H1 (cell line): ENCODE data around the gene KCNIP2. TPM values are rescaled to one million over a fixed set of nuclear protein-coding genes. Genes with fewer than 3 reads are reported as not detected.
A peak's percentile ranks its signal among the peaks of the same experiment; 100 is the strongest.

Experiments
- BRCA1 ChIP-seq: IDR thresholded peaks from 2 replicates; pipeline ENCODE4 v1.6.1; 2012; ENCODE audit warnings: low read depth, low read length, improper control_type of control experiment
- CBX5 ChIP-seq: fragments of 300-800, 300-1000 bp; sonication (generic); IDR thresholded peaks from 2 replicates; pipeline ENCODE4 v1.7.1; 2016; ENCODE audit warnings: antibody characterized with exemption, low read length, low read depth
- CEBPB ChIP-seq: IDR thresholded peaks from 2 replicates; pipeline ENCODE4 v1.6.1; 2012; ENCODE audit warnings: low read depth, low read length
- CTBP2 ChIP-seq: IDR thresholded peaks from 2 replicates; pipeline ENCODE4 v1.7.0; 2011; ENCODE audit warnings: borderline replicate concordance, mild to moderate bottlenecking, moderate library complexity, mixed read lengths, low read length; ENCODE audit not compliant: insufficient read depth, insufficient read length
- EP300 ChIP-seq, 2 experiments: IDR thresholded peaks; 1 replicate in 1 of 2; 2 replicates in 1 of 2; pipeline ENCODE4 v1.6.1; 2011 to 2012; ENCODE audit warnings: low read depth in 2 of 2, low read length in 2 of 2, mild to moderate bottlenecking in 2 of 2, borderline replicate concordance in 1 of 2, inconsistent platforms in 1 of 2, moderate library complexity in 1 of 2
- JUN ChIP-seq: IDR thresholded peaks from 2 replicates; pipeline ENCODE4 v1.6.1; 2011; ENCODE audit warnings: low read depth, mild to moderate bottlenecking, improper control_type of control experiment, low read length
- KDM1A ChIP-seq: fragments of 200-600, 300-600 bp; sonication (generic); IDR thresholded peaks from 2 replicates; pipeline ENCODE4 v1.7.1; 2016; ENCODE audit warnings: mild to moderate bottlenecking, low read length, borderline replicate concordance
- KDM5A ChIP-seq: fragments of 200-600 bp; IDR thresholded peaks from 2 replicates; pipeline ENCODE4 v1.7.1; 2012; ENCODE audit warnings: mild to moderate bottlenecking, low read length, inconsistent platforms, mixed read lengths
- POLR2AphosphoS5 ChIP-seq: IDR thresholded peaks from 2 replicates; pipeline ENCODE4 v1.6.1; 2011; ENCODE audit warnings: low read depth, low read length
- RNF2 ChIP-seq: fragments of 200-900, 300-1000 bp; sonication (generic); IDR thresholded peaks from 2 replicates; pipeline ENCODE4 v1.7.1; 2016; ENCODE audit warnings: borderline replicate concordance, low read depth, mild to moderate bottlenecking, antibody characterized with exemption, low read length; ENCODE audit not compliant: poor library complexity, severe bottlenecking; ENCODE audit errors: missing control alignments
- SAP30 ChIP-seq: fragments of 300-600 bp; sonication (generic); IDR thresholded peaks from 2 replicates; pipeline ENCODE4 v1.7.1; 2012; ENCODE audit warnings: low read length, moderate library complexity, mild to moderate bottlenecking, inconsistent platforms; ENCODE audit not compliant: insufficient read depth, insufficient replicate concordance
- SP1 ChIP-seq: IDR thresholded peaks from 2 replicates; pipeline ENCODE4 v1.6.1; 2011; ENCODE audit warnings: low read depth, low read length
- SP2 ChIP-seq: IDR thresholded peaks from 2 replicates; pipeline ENCODE4 v1.6.1; 2012; ENCODE audit warnings: mild to moderate bottlenecking, low read length, inconsistent platforms
- SRF ChIP-seq: IDR thresholded peaks from 2 replicates; pipeline ENCODE4 v1.6.1; 2011; ENCODE audit warnings: mild to moderate bottlenecking, low read depth, low read length, moderate library complexity
- TCF12 ChIP-seq: IDR thresholded peaks from 2 replicates; pipeline ENCODE4 v1.6.1; 2011; ENCODE audit warnings: low read depth, mild to moderate bottlenecking, low read length
- ZNF274 ChIP-seq: IDR thresholded peaks from 2 replicates; pipeline ENCODE4 v1.7.0; 2012; ENCODE audit warnings: low read length, borderline replicate concordance; ENCODE audit errors: extremely low read depth
- polyA plus RNA-seq, 7 experiments: library from polyadenylated mRNA; depleted of rRNA in 3 of 7; stranded (reverse) in 5 of 7; unstranded in 2 of 7; fragments of >200 nt in 5 of 7; fragments of 200-250 nt in 2 of 7; gene quantifications; 1 replicate in 5 of 7; 2 replicates in 1 of 7; 4 replicates in 1 of 7; pipeline versions ENCODE4 v1.2.1 to v1.2.3, GENCODE V29; 2011 to 2013; ENCODE audit warnings: missing spikeins in 2 of 7, mixed read lengths in 2 of 7
- total RNA-seq: library from RNA; stranded (reverse); fragmentation: NEBNext Ultra II Directional; extraction: Animal tissue kit (Norgen Biotek cat#: 25700); gene quantifications from 2 replicates; pipeline ENCODE4 v1.2.1, GENCODE V29; 2021
- TF ChIP-seq, protein P1 (sequence below): IDR thresholded peaks from 2 replicates; pipeline ENCODE4 v1.6.1; 2012; ENCODE audit warnings: inconsistent platforms
- TF ChIP-seq, protein P2 (sequence below): IDR thresholded peaks from 2 replicates; pipeline ENCODE4 v1.6.1; 2012; ENCODE audit warnings: inconsistent platforms
- TF ChIP-seq, protein P3 (sequence below): IDR thresholded peaks from 2 replicates; pipeline ENCODE4 v1.6.1; 2012; ENCODE audit warnings: low read length, inconsistent platforms

KCNIP2 gene
- total and polyA plus RNA-seq, 2 of the 8 experiments (the other 6 are each of a cell fraction or from before 2014, with no cell fraction given), result 2.7 to 6.0 TPM

DNA sequence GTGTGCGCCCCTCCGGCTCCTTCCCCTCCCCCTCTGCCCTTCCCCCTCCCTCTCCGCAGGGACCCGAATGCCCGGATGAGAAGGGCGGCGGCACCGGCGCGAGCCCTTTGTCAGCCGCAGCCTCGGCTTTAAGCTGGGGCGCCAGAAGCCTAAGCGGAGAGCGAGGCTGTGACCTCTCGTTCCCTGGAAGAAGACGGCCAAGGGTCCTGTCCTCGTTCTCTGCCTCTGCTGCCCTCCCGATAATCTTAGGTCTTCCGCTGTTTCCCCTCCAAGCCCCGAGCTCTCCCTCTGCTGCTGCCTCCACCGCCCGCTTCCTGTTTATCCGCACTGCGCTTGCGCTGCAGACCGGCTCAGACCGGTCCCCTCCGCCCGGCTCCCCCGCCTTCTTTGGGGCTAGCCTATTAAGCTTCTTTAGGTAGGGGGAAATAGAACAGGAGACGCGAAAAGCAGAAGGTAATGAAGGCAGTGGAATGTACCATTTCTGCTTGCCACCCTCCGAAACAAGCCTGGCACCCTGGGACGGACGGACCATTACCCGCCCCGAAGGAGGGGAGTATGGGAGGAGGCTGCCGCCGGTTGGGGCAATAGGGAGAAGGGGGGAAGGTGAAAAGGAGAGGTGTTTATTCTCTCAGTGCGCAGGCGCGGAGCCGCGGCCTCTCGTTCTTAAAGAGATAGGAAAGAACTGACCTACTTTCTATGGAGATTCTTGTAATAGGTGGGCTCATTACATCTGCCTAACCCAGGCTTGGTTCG, 25.3 kb downstream of the KCNIP2 start, which contains the start of gene OGA (continued):
- TF ChIP-seq KDM5A (0 out of 2 replicates have a peak, but pooled peaks have one; percentile 13), SRF (no peak), CTBP2 (no peak), RNF2 (no peak), CBX5 (no peak), JUN (peak; percentile 84), SP1 (peak; percentile 95), BRCA1 (peak; percentile 49; the same call in 1 of the 2 replicates), EP300 (IDR thresholded peaks at IDR 0.05; ENCODE audit: borderline replicate concordance in 1 of 2, low read depth in 2 of 2, low read length in 2 of 2) (peak in 1 of 2 experiments; percentile 100; a peak in 2 of 3 replicates), SAP30 (peak; percentile 35), TCF12 (0 out of 2 replicates have a peak, but pooled peaks have one; percentile 10), KDM1A (no peak), POLR2AphosphoS5 (peak; percentile 94), ZNF274 (no peak), SP2 (no peak), CEBPB (peak; percentile 51; the same call in 1 of the 2 replicates)
- TF ChIP-seq, protein P1, sequence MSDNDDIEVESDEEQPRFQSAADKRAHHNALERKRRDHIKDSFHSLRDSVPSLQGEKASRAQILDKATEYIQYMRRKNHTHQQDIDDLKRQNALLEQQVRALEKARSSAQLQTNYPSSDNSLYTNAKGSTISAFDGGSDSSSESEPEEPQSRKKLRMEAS, result peak; percentile 60; the same call in 1 of the 2 replicates
- TF ChIP-seq, protein P2, sequence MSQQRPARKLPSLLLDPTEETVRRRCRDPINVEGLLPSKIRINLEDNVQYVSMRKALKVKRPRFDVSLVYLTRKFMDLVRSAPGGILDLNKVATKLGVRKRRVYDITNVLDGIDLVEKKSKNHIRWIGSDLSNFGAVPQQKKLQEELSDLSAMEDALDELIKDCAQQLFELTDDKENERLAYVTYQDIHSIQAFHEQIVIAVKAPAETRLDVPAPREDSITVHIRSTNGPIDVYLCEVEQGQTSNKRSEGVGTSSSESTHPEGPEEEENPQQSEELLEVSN, result no peak
- TF ChIP-seq, protein P3, sequence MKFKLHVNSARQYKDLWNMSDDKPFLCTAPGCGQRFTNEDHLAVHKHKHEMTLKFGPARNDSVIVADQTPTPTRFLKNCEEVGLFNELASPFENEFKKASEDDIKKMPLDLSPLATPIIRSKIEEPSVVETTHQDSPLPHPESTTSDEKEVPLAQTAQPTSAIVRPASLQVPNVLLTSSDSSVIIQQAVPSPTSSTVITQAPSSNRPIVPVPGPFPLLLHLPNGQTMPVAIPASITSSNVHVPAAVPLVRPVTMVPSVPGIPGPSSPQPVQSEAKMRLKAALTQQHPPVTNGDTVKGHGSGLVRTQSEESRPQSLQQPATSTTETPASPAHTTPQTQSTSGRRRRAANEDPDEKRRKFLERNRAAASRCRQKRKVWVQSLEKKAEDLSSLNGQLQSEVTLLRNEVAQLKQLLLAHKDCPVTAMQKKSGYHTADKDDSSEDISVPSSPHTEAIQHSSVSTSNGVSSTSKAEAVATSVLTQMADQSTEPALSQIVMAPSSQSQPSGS, result peak; percentile 85
